GM19238 (cell line): ENCODE results near the gene KRTAP4-1.
"Not testable (repeated sequence)": the region's sequence is repeated elsewhere in the genome, so short reads cannot be mapped to it uniquely, and the experiment has no call there.

ENCODE experiments used
- DNase-seq: peaks from one replicate; pipeline ENCODE4 v3.0.0; 2011; ENCODE audit warnings: low spot score; ENCODE audit not compliant: insufficient read length

KRTAP4-1 gene

DNA sequence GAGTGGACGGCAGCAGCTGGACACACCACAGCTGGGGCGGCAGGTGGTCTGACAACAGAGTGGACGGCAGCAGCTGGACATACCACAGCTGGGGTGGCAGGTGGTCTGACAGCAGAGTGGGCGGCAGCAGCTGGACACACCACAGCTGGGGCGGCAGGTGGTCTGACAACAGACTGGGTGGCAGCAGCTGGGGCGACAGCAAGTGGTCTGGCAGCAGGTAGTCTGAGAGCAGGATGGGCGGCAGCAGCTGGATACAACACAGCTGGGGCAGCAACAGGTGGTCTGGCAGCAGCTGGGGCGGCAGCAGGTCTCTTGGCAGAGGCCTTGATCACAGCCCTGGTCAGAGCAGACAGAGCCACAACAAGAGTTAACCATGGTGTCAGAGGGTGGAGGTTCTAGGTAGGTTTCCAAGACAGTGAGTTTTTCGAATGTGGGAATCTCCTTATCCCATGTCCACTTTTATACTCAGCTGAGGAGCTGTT, at the start of gene KRTAP4-1:
Gene KRTAP4-1 (minus strand): TSS at position 432 of the 482 bp plus-strand sequence. CDS start 57 bp downstream, at position 375.
- DNase-seq = no peak

DNA sequence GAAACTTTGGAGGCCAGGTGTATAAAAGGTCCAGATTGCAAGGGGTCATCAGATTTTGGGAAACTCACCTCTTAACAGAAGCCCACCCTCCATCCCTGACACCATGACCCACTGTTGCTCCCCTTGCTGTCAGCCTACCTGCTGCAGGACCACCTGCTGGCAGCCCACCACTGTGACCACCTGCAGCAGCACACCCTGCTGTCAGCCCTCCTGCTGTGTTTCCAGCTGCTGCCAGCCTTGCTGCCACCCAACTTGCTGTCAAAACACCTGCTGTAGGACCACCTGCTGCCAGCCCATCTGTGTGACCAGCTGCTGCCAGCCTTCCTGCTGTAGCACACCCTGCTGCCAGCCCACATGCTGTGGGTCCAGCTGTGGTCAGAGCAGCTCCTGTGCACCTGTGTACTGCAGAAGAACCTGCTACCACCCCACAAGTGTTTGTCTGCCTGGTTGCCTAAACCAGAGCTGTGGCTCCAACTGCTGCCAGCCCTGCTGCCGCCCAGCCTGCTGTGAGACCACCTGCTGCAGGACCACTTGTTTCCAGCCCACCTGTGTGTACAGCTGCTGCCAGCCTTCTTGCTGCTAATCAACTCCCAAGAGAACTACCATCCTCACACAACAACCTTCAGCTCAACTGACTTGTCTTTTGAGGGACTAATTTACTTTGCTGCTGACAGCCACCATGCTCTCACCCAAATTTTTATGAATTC, 47.8 kb upstream of the KRTAP4-1 start, which contains the start of gene KRTAP9-3:
Gene KRTAP9-3 (plus strand): TSS at position 51 of the 707 bp plus-strand sequence. CDS start 53 bp downstream, at position 104.
- DNase-seq = not testable (repeated sequence)

DNA sequence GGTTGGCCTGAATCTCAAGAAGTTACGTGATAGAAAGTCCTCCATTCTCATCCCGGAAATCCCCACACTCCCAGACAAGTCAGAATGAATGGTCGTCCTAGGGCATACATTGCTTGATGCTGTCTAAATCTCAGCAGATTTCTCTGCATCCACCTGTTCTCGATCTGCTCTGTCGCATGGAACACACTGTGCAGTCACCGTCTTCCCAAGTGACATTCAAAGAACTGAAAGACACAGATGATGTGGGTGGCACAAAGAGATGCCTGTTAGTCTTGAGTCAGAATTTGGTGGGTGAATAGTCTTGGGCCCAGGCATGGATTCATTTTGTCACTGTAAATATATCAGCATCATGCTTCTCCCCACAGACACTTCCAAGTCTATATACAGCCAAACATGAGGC, 47.0 kb upstream of the KRTAP4-1 start:
- no peak for DNase-seq

DNA sequence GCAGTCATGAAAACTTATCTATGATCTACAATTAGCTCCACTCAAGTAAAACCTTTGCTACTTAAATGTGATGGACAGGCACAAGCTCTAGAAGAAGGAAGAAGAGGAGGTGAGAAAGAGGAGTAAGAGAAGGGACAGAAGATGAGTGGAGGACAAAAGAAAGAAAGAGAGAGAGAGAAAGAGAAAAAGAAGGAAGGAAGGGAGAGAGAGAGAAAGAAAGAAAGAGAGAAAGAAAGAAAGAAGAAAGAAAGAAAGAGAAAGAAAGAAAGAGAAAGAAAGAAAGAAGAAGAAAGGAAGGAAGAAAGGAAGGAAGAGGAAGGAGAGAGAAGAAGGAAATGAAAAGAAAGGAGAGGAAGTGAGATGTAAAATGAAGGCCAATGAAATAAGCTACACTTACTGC, 45.4 kb upstream of the KRTAP4-1 start:
- no peak for DNase-seq

DNA sequence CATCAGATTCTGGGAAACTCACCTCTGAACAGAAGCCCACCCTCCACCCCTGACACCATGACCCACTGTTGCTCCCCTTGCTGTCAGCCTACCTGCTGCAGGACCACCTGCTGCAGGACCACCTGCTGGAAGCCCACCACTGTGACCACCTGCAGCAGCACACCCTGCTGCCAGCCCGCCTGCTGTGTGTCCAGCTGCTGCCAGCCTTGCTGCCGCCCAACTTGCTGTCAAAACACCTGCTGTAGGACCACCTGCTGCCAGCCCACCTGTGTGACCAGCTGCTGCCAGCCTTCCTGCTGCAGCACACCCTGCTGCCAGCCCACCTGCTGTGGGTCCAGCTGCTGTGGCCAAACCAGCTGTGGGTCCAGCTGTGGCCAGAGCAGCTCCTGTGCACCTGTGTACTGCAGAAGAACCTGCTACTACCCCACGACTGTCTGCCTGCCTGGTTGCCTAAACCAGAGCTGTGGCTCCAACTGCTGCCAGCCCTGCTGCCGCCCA, 41.9 kb upstream of the KRTAP4-1 start, which contains the start of gene KRTAP9-2:
Gene KRTAP9-2 (plus strand): TSS at position 51 of the 498 bp plus-strand sequence. CDS start 7 bp downstream, at position 58.
- not testable (repeated sequence) for DNase-seq

DNA sequence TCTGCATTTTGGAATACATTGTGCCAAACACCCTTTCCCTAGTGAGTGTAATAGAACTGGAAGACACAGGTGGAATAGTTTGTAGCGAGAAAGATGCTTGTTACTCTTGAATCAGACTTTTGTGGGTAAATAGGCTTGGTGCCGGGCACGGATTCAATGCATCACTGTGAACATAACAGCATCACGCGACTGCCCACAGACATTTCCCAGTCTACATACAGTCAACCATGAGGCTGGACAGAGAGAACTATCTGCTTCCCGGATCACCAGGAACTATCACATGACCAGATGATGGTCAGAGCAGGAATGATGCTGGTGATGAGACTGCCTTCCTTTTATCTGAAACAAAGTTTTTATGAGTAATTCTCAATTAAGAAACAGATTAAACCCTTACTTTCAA, 41.3 kb upstream of the KRTAP4-1 start:
- DNase-seq = no peak

DNA sequence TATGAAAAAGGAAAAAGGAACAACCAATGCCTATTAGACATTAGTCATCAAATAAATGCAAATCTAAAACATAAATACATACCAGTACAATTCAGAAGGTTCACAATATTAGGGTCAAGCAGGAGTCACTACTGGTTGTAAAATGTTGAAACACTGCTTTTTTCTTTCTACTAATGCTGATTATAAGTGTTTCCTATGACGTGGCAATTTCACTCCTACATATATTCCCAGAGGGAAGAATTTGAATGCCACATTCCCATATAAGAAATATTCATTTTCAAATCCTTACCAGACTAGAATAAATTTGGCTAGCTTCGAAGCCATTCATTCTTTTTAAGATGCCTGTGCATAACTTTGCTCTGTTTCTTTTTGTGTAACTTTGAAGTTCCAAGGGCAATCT, 39.1 kb upstream of the KRTAP4-1 start:
- DNase-seq = no peak

DNA sequence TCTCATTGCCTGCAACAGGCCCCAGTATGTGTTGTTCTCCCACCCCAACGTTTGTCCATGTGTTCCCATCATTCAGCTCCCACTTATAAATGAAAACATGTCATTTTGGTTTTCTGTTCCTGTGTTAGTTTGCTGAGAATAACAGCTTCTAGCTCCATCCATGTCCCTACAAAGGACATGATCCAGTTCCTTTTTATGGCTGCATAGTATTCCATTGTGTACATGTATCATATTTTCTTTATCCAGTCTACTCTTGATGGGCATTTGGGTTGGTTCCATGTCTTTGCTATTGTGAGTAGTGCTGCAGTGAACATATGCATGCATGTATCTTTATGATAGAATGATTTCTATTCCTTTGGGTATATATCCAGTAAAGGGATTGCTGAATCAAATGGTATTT, 31.0 kb upstream of the KRTAP4-1 start:
- DNase-seq = no peak

DNA sequence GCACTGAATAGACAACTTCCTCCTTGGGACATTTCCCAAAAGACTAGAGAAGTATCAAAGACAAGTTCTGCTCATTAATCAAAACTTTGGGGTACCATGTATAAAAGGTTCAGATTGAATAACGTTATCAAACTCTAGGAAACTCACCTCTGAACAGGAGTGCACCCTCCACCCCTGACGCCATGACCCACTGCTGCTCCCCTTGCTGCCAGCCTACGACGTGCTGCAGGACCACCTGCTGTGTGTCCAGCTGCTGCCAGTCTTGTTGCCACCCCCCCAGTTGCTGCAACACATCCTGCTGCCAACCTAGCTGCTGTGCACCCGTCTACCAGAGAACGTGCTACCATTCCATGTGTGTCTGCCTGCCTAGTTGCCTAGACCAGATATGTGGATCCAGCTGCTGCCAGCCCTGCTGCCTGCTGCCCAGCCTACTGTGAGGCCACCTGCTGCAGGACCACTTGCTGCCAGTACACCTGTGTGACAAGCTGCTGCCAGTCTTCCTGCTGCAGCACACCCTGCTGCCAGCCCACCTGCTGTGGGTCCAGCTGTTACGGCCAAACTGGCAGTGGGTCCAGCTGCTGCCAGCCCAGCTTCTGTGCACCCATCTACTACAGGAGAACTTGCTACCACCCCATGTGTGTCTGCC, 27.9 kb upstream of the KRTAP4-1 start:
- DNase-seq = no peak

DNA sequence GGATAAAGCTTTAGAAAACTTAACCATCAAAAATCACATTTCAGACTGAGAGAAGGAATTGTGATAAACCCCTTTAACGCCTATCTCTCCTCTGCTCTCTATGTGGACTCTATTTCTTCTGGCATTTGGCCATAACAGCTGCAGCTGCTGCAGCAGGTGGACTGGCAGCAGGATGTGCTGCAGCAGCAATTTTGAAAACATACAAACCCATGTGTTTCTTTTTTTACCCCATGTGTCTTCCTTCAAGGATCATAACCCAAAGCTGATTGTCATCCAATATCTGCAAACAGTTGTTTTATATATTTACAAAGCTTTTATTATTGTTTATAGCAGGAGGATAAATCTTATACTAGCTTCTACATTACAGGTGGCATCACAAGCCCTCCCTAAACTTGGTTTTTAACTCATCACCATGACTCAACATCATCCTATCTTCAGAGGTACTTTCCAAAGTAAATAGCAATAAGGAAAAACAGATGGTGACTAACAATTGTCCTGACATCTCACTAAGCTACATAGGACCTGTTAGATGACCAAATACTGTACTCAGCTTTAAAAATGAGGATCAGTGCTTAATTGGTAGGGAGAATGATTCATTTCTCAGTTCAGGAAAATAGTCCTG, 27.2 kb upstream of the KRTAP4-1 start:
- no peak for DNase-seq

DNA sequence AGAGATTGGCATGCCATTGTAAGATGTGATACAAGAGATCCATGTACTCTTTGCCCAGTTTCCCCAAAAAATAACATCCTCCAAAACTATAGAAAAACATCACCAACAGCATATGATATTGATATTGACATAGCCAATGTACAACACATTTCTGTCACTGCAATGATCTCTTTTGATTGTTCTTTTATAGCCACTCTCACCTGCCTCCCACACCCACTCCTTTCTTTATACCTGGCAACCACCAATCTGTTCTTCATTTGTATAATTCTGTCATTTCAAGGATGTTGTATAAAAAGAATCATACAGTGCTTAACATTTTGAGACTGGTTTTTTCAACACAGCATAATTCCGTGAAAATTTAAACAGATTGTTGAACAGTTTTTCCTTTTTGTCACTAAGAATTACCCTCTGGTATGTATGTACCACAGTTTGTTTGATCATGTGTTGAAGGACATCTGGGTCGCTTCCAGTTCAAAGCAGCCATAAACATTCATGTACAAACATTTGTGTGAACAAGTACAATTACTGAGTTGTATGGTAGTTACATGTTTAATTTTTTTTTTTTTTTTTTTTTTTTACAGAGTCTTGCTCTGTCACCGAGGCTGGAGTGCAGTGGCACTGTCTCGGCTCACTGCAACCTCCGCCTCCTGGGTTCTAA, 14.8 kb upstream of the KRTAP4-1 start:
- no peak for DNase-seq

DNA sequence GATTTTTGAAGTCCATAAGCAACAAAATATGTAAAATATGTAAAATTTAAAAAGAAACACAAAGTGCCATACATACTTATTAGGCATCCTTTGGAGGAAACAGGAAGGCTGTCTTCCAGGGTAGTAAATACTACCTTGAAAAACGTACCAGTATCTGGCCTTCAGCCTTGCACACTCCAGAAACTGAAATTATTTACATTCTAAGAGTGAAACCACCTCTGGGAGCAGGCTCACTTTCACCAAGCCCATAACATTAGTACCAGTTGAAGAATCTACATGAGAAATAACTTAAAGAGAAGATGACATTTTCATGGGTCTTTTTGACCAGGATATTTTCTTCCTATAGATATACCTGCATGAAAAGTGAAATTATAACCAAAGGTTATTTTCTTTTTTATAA, 11.4 kb upstream of the KRTAP4-1 start:
- no peak for DNase-seq

DNA sequence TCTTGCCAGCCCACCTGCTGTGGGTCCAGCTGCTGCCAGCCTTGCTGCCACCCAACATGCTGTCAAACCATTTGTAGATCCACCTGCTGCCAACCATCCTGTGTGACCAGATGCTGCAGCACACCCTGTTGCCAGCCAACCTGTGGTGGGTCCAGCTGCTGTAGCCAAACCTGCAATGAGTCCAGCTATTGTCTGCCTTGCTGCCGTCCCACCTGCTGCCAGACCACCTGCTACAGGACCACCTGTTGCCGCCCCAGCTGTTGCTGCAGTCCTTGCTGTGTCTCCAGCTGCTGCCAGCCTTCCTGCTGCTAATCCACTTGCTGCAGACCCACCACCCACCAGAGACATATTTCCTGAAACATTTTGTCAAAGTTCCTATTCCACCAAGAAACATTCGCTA, 5.6 kb upstream of the KRTAP4-1 start:
- no peak for DNase-seq

DNA sequence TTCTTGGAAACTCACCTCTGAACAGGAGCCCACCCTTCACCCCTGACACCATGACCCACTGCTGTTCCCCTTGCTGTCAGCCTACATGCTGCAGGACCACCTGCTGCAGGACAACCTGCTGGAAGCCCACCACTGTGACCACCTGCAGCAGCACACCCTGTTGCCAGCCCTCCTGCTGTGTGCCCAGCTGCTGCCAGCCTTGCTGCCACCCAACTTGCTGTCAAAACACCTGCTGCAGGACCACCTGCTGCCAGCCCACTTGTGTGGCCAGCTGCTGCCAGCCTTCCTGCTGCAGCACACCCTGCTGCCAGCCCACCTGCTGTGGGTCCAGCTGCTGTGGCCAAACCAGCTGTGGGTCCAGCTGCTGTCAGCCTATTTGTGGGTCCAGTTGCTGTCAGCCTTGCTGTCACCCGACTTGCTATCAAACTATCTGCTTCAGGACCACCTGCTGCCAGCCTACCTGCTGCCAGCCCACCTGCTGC, 5.2 kb upstream of the KRTAP4-1 start, which contains the start of gene KRTAP9-1:
Gene KRTAP9-1 (plus strand): TSS at position 51 of the 482 bp plus-strand sequence. CDS start 0 bp downstream, at position 51.
- DNase-seq = not testable (repeated sequence)

DNA sequence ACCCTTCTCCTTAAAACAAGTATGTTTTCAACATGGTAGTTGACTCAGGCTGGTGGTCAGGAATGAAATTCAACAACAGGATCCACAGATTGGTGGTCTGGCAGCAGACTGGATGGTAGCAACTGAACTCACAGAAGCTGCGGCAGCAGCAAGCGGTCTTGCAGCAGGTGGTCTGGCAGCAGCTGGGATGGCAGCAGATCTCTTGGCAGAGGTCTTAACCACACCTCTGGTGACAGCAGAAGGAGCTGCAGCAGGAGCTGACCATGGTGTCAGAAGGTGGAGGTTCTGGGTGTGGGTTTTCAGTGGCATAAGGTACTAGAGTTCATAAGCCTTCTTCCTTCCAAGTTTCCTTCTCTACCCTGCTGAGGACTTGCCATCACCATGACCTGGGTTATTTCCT, 2.2 kb upstream of the KRTAP4-1 start:
- DNase-seq = no peak

DNA sequence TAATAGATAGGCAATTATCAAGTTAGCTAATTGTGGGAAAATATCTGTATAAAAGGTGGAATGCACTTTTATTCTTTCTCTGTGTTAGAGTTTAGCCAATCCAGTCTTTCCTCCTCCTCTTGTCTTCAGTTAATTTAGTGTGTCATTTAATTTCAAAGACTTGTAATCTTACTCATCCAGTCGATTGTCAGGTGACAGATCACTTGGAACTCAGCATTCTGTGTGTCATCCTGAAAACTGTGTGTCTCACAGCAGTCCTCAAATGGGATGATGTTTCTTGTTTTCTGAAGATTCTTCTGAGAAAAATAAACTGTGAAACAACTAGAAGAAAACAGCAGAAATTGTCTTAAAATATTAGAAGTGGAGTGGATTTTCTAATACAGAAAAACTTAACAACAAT, 290 bp upstream of the KRTAP4-1 start:
- DNase-seq = no peak

DNA sequence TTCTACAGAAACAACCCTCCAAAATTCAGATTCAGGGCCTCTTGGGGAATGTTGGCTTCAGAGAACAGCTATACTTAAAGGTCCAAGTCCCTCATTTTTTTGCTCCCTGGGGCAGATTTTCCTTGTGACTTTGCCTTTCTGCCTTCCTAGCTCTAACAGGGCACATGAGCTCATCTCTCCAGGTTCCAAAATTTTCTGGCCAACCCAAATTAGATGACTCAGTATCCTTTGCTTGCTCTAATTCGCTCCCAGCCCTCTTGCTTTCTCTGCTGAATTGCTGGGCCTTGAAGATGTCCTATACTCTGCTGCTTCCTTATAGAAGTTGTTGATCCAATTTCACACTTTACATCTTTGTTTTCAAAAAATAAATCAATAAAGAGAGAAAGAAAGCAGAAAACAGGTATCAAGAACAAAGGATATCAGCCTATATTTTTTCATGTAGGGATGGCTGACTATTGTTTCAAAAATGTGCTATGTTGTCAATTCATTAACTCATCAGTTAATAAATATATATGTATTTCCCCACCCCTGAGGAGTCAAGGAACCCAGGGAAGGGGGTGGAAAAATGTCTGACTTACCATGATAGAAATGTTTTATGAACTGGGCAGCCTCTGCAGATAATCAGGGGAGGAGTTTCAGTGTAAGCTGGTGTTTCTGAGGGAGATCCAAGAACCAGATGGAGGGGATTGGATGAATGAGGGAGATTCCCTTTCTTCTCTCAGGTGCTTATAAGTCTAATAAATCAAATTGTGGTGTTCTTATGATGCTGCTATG, 5.7 kb downstream of the KRTAP4-1 start:
- DNase-seq = no peak

DNA sequence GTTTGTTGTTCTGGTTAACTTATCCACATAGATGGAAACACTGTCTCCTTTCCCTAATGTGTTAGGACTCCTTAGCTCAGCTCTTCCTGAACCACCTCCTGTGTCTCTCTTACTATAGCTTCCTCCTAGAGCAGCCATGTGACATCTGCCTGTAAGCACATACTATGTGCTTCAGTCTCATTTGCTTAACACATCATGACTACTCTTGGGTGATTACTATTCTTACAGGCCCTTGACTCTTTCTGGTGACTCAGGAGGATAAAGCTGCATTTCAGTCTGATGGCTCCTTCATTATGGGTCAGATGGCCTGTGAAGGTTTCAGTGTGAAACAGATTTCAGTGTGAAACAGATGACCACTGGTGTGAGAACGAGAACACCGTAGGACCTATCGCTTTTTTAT, 6.4 kb downstream of the KRTAP4-1 start:
- no peak for DNase-seq

DNA sequence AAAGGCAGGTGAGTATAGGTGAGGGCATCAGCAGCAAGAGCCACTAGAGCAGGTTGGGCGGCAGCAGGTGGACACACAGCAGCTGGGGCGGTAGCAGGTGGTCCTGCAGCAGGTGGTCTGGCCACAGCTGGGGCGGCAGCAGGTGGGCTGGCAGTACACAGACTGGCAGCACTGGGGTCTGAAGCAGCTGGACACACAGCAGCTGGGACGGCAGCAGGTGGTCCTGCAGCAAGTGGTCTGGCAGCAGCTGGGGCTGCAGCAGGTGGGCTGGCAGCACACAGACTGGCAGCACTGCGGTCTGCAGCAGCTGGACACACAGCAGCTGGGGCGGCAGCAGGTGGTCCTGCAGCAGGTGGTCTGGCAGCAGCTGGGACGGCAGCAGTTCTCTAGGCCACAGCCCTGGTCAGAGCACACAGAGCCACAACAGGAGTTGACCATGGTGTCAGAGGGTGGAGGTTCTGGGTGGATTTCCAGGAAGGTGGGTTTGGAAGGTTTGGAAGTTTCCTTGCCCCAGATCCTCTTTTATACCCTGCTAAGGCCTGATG, 6.9 kb downstream of the KRTAP4-1 start, which contains the start of gene KRTAP4-2:
Gene KRTAP4-2 (minus strand): TSS at position 495 of the 545 bp plus-strand sequence. CDS start 57 bp downstream, at position 438.
- DNase-seq = no peak
